Esophagus muscularis mucosa (tissue), 3 donors: ENCODE results near the gene RAB11FIP4.

Experiments
- POLR2AphosphoS5 ChIP-seq, 2 donors: sonication (generic); formaldehyde crosslinking; IDR thresholded peaks; one replicate each; pipeline ENCODE4 v1.6.1; 2017; ENCODE audit warnings: antibody characterized with exemption in 2 of 2
- TF ChIP-seq, protein P1 (sequence below), 3 experiments: fragments of 200-600 bp in 2 of 3; fragments of 450-650 bp in 1 of 3; sonication (generic) in 2 of 3; IDR thresholded peaks; one replicate each; pipeline ENCODE4 v1.5.1; 2017 to 2019; ENCODE audit warnings: antibody characterized with exemption in 3 of 3, mild to moderate bottlenecking in 2 of 3, moderate library complexity in 1 of 3

DNA sequence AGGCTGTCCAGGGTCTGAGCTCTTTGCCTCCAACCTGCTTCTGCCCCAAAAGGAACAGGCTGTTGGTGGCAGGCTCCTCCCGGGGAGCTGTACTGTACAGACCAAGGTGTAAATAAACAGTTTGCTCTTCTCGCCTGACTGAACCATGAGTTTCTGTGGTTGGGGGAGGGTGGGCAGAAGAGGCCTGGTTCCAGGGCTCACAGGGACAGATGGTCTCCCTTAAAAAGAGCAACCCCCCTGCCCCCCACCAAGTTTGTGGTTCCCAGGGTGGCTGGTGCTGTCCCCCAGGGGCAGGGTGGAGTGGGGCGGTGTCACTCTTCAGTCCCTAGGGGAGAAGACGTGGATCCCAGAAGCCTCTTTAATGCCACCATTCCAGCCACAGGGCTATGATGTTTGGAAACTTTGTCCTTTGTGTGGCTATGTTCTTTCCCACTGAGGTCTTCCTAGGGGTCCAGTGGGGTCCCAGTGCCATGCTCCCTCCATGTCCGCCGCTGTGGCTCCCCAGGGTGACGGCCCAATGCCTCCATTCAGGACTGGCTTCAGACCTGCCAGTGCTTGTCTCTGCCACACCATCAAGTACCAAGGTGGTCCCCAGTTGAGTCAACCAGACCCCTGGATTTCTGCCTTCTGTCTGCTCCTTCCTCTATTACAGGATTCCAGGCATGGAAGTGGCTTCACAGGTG is 146.7 kb downstream of the RAB11FIP4 start:
- TF ChIP-seq, protein P1, sequence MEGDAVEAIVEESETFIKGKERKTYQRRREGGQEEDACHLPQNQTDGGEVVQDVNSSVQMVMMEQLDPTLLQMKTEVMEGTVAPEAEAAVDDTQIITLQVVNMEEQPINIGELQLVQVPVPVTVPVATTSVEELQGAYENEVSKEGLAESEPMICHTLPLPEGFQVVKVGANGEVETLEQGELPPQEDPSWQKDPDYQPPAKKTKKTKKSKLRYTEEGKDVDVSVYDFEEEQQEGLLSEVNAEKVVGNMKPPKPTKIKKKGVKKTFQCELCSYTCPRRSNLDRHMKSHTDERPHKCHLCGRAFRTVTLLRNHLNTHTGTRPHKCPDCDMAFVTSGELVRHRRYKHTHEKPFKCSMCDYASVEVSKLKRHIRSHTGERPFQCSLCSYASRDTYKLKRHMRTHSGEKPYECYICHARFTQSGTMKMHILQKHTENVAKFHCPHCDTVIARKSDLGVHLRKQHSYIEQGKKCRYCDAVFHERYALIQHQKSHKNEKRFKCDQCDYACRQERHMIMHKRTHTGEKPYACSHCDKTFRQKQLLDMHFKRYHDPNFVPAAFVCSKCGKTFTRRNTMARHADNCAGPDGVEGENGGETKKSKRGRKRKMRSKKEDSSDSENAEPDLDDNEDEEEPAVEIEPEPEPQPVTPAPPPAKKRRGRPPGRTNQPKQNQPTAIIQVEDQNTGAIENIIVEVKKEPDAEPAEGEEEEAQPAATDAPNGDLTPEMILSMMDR (IDR thresholded peaks at IDR 0.05), result no peak
- TF ChIP-seq POLR2AphosphoS5 (IDR thresholded peaks at IDR 0.05), result no peak
